ENCODE results near the gene FGGY.
A peak's percentile ranks its signal among the peaks of the same experiment; 100 is the strongest.

The FGGY gene

GRCh38 chr1:59317343-59317742, 20.4 kb downstream of the FGGY start:
- no peak for TF ChIP-seq CTCF (conservative IDR thresholded peaks at IDR 0.05)
- H3K27ac ChIP-seq: peak overlapping the region; percentile 88

- H3K27ac ChIP-seq: peak overlapping the region; percentile 88
- no peak for TF ChIP-seq CTCF (conservative IDR thresholded peaks at IDR 0.05)
Observed at GRCh38 chr1:59317780-59318179, 20.9 kb downstream of the FGGY start.

GRCh38 chr1:59318271-59318860, 21.5 kb downstream of the FGGY start:
- no peak for TF ChIP-seq CTCF (conservative IDR thresholded peaks at IDR 0.05)
- peak overlapping the region; percentile 88; the same call in 1 of the 2 replicates for H3K27ac ChIP-seq

- TF ChIP-seq CTCF (conservative IDR thresholded peaks at IDR 0.05): no peak
- H3K27ac ChIP-seq: no peak overlapping the region
Observed at GRCh38 chr1:59322394-59322793, 25.5 kb downstream of the FGGY start.

- TF ChIP-seq CTCF (conservative IDR thresholded peaks at IDR 0.05): no peak
- H3K27ac ChIP-seq: no peak overlapping the region
Observed at GRCh38 chr1:59322814-59323213, 25.9 kb downstream of the FGGY start.

GRCh38 chr1:59323879-59324278, 27.0 kb downstream of the FGGY start:
- no peak overlapping the region for H3K27ac ChIP-seq
- no peak for TF ChIP-seq CTCF (conservative IDR thresholded peaks at IDR 0.05)

GRCh38 chr1:59328353-59328752, 31.5 kb downstream of the FGGY start:
- TF ChIP-seq CTCF (conservative IDR thresholded peaks at IDR 0.05): no peak
- H3K27ac ChIP-seq: no peak overlapping the region

Data from VCaP (cell line).